ENCODE data around the gene LCOR.

DNA sequence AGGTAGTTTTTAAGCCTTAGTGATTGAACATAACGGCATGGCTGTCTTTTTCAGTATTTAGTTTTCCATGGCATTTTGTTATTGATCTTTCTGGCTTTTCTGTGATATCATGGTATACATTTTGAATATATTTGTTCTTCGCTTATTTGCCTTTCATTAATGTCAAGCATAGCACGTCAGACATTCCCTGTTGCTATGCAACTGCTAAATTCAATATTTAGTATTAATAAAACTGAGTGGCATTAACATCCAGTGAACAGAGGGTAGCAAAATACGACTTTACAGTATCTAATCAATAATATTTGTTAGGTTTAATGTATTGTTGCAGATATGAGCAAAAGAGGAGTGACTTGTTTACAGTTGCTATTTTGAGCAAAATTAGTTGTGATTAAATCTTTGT, 72.5 kb downstream of the LCOR start:
- TF ChIP-seq, protein P1, sequence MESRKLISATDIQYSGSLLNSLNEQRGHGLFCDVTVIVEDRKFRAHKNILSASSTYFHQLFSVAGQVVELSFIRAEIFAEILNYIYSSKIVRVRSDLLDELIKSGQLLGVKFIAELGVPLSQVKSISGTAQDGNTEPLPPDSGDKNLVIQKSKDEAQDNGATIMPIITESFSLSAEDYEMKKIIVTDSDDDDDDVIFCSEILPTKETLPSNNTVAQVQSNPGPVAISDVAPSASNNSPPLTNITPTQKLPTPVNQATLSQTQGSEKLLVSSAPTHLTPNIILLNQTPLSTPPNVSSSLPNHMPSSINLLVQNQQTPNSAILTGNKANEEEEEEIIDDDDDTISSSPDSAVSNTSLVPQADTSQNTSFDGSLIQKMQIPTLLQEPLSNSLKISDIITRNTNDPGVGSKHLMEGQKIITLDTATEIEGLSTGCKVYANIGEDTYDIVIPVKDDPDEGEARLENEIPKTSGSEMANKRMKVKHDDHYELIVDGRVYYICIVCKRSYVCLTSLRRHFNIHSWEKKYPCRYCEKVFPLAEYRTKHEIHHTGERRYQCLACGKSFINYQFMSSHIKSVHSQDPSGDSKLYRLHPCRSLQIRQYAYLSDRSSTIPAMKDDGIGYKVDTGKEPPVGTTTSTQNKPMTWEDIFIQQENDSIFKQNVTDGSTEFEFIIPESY (IDR thresholded peaks at IDR 0.05): no peak
- TF ChIP-seq, protein P2, sequence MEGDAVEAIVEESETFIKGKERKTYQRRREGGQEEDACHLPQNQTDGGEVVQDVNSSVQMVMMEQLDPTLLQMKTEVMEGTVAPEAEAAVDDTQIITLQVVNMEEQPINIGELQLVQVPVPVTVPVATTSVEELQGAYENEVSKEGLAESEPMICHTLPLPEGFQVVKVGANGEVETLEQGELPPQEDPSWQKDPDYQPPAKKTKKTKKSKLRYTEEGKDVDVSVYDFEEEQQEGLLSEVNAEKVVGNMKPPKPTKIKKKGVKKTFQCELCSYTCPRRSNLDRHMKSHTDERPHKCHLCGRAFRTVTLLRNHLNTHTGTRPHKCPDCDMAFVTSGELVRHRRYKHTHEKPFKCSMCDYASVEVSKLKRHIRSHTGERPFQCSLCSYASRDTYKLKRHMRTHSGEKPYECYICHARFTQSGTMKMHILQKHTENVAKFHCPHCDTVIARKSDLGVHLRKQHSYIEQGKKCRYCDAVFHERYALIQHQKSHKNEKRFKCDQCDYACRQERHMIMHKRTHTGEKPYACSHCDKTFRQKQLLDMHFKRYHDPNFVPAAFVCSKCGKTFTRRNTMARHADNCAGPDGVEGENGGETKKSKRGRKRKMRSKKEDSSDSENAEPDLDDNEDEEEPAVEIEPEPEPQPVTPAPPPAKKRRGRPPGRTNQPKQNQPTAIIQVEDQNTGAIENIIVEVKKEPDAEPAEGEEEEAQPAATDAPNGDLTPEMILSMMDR (IDR thresholded peaks at IDR 0.05; ENCODE audit: low read depth, low read length, missing input control): no peak
- TF ChIP-seq YY1 (IDR thresholded peaks at IDR 0.05): no peak
- no peak for TF ChIP-seq RAD21 (IDR thresholded peaks at IDR 0.05)
- TF ChIP-seq, protein P3, sequence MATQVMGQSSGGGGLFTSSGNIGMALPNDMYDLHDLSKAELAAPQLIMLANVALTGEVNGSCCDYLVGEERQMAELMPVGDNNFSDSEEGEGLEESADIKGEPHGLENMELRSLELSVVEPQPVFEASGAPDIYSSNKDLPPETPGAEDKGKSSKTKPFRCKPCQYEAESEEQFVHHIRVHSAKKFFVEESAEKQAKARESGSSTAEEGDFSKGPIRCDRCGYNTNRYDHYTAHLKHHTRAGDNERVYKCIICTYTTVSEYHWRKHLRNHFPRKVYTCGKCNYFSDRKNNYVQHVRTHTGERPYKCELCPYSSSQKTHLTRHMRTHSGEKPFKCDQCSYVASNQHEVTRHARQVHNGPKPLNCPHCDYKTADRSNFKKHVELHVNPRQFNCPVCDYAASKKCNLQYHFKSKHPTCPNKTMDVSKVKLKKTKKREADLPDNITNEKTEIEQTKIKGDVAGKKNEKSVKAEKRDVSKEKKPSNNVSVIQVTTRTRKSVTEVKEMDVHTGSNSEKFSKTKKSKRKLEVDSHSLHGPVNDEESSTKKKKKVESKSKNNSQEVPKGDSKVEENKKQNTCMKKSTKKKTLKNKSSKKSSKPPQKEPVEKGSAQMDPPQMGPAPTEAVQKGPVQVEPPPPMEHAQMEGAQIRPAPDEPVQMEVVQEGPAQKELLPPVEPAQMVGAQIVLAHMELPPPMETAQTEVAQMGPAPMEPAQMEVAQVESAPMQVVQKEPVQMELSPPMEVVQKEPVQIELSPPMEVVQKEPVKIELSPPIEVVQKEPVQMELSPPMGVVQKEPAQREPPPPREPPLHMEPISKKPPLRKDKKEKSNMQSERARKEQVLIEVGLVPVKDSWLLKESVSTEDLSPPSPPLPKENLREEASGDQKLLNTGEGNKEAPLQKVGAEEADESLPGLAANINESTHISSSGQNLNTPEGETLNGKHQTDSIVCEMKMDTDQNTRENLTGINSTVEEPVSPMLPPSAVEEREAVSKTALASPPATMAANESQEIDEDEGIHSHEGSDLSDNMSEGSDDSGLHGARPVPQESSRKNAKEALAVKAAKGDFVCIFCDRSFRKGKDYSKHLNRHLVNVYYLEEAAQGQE (IDR thresholded peaks at IDR 0.05): no peak
- TF ChIP-seq, protein P4, sequence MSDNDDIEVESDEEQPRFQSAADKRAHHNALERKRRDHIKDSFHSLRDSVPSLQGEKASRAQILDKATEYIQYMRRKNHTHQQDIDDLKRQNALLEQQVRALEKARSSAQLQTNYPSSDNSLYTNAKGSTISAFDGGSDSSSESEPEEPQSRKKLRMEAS (IDR thresholded peaks at IDR 0.05): no peak
- TF ChIP-seq NR2F2 (IDR thresholded peaks at IDR 0.05): no peak
- no peak for TF ChIP-seq FOXA1 (IDR thresholded peaks at IDR 0.05)
